ENCODE measurements around the gene SP6.

GRCh38 chr17:47841488-47842291 lies 9.3 kb downstream of the SP6 start:
- no peak for TF ChIP-seq POLR2A (IDR thresholded peaks at IDR 0.05)
- no peak for TF ChIP-seq CTCF (IDR thresholded peaks at IDR 0.05)

Measured in thyroid gland (tissue), 4 donors.